ENCODE data around the gene CARMIL1. TPM values are rescaled to one million over a fixed set of nuclear protein-coding genes. Genes with fewer than 3 reads are reported as not detected.

Gene CARMIL1
- total and polyA plus RNA-seq, 11 donors: 2.4 to 9.1 (median 5.3) TPM

DNA sequence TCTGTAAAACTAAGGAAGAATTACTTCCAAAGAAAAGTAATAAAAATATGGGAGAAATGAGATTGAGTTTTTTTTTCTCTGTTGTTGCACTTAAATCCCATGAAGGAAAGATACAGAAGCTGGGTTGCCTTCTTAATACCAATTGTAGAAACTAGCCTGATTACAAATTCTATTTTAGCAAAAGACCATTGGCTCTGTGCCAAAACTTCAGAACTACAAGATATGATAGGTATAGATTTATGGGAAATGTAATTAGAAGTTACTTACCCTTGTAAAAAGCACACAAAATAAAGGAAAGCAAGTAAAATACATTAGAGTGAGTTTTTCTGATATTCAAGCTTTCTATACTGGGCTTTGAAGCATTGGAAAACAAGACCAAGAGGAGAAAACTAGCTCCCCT is 299.4 kb downstream of the CARMIL1 start:
- Histone ChIP-seq H3K36me3 (peaks cover 0 to 15% (median 0%) of the 10 kb centered on the region in 9 donors), H3K27ac (no peak overlapping the region), H3K27me3 (no peaks in the 10 kb centered on the region), H3K4me3 (no peak overlapping the region), H3K4me1 (peaks cover 0 to 5% (median 0%) of the 10 kb centered on the region in 12 donors), H3K9me3 (no peaks in the 10 kb centered on the region)
- DNase-seq: no peak
- intact Hi-C loops (cut with DNase I): no loop called here
- ATAC-seq: no peak
- TF ChIP-seq, protein P1, sequence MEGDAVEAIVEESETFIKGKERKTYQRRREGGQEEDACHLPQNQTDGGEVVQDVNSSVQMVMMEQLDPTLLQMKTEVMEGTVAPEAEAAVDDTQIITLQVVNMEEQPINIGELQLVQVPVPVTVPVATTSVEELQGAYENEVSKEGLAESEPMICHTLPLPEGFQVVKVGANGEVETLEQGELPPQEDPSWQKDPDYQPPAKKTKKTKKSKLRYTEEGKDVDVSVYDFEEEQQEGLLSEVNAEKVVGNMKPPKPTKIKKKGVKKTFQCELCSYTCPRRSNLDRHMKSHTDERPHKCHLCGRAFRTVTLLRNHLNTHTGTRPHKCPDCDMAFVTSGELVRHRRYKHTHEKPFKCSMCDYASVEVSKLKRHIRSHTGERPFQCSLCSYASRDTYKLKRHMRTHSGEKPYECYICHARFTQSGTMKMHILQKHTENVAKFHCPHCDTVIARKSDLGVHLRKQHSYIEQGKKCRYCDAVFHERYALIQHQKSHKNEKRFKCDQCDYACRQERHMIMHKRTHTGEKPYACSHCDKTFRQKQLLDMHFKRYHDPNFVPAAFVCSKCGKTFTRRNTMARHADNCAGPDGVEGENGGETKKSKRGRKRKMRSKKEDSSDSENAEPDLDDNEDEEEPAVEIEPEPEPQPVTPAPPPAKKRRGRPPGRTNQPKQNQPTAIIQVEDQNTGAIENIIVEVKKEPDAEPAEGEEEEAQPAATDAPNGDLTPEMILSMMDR (IDR thresholded peaks at IDR 0.05): no peak
- no peak for TF ChIP-seq POLR2A (IDR thresholded peaks at IDR 0.05)

DNA sequence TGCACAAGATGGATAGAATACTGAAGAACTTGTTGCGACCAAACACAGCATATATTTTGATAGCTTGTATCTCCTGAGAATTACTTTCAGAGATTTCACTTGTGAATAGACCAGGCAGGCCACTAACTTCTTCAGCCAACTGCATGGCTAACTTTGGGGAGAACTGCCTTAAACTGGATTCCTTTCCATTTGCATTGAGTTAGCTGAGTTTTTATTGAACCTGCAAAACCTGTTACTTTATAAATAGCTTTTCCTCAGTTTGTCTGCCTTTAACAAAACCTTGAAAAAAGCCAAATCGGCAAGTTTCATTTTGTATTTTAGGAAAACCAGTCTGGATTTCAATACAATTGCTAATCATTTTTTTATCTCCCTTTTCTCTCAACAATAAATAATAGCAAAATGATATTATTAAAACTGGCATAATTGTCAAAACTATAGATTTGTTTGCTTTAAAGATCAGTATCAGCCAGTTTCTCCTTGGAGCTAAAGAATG is 300.3 kb downstream of the CARMIL1 start:
- Histone ChIP-seq H3K4me1 (peaks cover 0 to 5% (median 0%) of the 10 kb centered on the region in 12 donors), H3K27ac (no peak overlapping the region), H3K36me3 (peaks cover 0 to 19% (median 0%) of the 10 kb centered on the region in 9 donors), H3K9me3 (no peaks in the 10 kb centered on the region), H3K4me3 (no peak overlapping the region), H3K27me3 (no peaks in the 10 kb centered on the region)
- no peak for DNase-seq
- ATAC-seq: no peak
- no peak for TF ChIP-seq POLR2A (IDR thresholded peaks at IDR 0.05)
- TF ChIP-seq, protein P1 (IDR thresholded peaks at IDR 0.05): no peak
- WGBS, 4 donors: 81 to 88% (median 87%) methylated on average over 2 of the region's 2 CpGs
- intact Hi-C loops (cut with DNase I): no loop called here

DNA sequence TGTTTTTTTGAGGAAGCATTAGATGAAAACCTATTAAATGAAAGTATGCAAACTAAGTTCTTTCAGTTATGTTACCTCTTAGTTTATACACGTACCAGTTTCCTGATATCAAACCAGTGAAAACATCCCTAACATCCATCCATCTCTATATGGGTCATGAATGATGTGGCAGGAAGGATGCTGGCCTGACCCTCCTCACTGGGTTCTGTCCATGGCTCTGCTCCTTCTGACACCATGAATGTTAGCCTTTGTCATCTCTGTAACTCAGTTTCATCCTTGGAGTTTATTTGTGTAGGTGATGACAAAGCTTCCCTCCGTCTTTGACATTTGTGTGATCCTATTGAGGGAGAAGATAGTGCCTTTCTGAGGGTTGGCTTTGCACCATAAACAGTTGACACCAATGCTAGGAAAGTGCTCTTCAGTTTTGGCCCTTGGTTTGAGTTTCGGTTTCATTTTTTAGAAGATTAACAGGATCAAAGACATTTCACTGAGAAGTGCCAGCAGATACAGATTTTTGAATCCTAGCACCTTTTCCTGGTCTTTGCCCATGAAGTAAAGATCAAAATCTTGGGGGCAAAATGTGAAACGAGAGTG is 300.8 kb downstream of the CARMIL1 start:
- ATAC-seq (no peak), DNase-seq (no peak)
- no peak overlapping the region for H3K27ac ChIP-seq
- no peaks in the 10 kb centered on the region for H3K27me3 ChIP-seq
- WGBS, 4 donors: 81 to 87% (median 83%) methylated on average over 4 of the region's 4 CpGs
- H3K36me3 ChIP-seq: peaks cover 0 to 23% (median 0%) of the 10 kb centered on the region in 9 donors
- no peak overlapping the region for H3K4me3 ChIP-seq
- no peaks in the 10 kb centered on the region for H3K9me3 ChIP-seq
- intact Hi-C loops (cut with DNase I): no loop called here
- peaks cover 0 to 5% (median 0%) of the 10 kb centered on the region in 12 donors for H3K4me1 ChIP-seq
- TF ChIP-seq, protein P1 (IDR thresholded peaks at IDR 0.05): no peak
- TF ChIP-seq POLR2A (IDR thresholded peaks at IDR 0.05): no peak

DNA sequence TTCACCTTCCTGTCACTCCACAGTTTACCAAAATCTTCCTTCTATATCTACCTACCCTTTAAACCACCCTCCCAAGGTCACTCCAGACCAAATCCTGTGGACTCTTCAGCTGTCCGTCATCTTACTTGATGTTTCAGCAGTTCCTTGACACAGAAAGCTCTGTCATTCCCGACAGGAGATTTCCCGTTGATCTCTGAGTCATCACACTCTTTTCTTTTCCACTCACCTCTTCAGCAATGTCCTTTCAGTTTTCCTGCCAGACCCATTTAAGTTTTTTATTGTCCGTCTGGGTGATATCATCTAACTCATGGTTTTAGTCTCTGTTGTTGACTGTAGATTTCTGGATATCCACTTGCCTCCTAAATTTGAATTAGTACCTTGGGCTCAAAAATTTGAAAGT is 302.9 kb downstream of the CARMIL1 start:
- TF ChIP-seq POLR2A (IDR thresholded peaks at IDR 0.05): no peak
- TF ChIP-seq, protein P1 (IDR thresholded peaks at IDR 0.05): no peak
- DNase-seq (no peak), ATAC-seq (no peak)
- Histone ChIP-seq H3K9me3 (no peaks in the 10 kb centered on the region), H3K36me3 (peaks cover 0 to 23% (median 0%) of the 10 kb centered on the region in 9 donors), H3K27ac (no peak overlapping the region), H3K4me1 (no peaks in the 10 kb centered on the region), H3K4me3 (no peak overlapping the region), H3K27me3 (no peaks in the 10 kb centered on the region)
- intact Hi-C loops (cut with DNase I): no loop called here
- 81 to 89% (median 84%) methylated on average over 4 of the region's 4 CpGs for WGBS, 4 donors

Measured in heart left ventricle (tissue), 16 donors.